ENCODE data around the gene ADM5.

DNA sequence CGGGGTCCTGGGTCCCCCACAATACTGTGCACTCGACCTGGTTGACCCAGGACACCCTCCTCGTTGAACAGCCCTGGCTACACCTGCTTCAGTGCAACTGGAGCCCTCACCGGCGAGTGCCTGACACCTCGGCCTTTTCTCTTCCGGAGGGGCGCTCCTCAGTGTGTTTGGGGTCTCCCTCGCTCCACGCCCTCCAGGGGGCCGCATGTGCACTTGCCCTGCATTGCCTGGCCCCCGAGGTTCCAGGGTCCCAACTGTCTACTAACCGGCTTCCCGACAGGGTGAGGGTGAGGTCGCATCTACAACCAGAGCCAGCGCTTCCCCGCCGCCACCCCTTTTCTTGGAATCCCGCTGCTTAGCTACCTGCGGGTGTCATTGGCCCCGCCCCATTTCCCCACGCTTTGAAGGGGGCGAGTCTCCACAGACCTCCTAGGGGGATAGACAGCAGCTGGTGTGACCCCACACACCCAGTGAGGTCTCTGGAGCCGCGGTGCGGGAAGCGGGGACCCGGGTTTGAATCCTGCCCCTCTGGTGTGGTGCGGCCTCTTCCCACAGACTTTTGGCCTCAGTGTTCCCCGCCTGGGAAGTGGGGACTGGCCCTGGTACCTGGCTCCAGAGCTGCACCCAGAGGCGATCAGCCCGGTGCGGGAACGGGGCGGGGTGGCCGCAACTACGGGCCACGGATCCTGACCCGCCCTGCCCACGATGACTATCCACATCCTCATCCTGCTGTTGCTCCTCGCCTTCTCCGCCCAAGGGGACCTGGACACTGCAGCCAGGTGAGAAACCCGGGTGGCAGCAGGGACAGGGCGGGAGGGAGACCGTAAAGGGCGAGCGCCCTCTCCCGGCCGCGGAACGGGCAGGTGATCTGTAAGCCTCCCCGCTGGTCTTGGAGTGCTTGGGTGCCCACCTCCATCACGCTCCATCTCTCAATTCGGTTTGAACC lies at the start of gene ADM5:
- TF ChIP-seq, protein P1, sequence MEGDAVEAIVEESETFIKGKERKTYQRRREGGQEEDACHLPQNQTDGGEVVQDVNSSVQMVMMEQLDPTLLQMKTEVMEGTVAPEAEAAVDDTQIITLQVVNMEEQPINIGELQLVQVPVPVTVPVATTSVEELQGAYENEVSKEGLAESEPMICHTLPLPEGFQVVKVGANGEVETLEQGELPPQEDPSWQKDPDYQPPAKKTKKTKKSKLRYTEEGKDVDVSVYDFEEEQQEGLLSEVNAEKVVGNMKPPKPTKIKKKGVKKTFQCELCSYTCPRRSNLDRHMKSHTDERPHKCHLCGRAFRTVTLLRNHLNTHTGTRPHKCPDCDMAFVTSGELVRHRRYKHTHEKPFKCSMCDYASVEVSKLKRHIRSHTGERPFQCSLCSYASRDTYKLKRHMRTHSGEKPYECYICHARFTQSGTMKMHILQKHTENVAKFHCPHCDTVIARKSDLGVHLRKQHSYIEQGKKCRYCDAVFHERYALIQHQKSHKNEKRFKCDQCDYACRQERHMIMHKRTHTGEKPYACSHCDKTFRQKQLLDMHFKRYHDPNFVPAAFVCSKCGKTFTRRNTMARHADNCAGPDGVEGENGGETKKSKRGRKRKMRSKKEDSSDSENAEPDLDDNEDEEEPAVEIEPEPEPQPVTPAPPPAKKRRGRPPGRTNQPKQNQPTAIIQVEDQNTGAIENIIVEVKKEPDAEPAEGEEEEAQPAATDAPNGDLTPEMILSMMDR (IDR thresholded peaks at IDR 0.05; ENCODE audit: low read length) = peak; percentile 51
- no peak for TF ChIP-seq EZH2 (IDR thresholded peaks at IDR 0.05; ENCODE audit: borderline replicate concordance, low read length)
